NCI-H2196 treated with DMSO at 0.1 percent for 48 hours (cell line): ENCODE measurements around the gene MTHFD1.

Experiments used
- DNase-seq: peaks from one replicate; lab custom pipeline; 2025; ENCODE audit not compliant: unreplicated experiment; lab: John Stamatoyannopoulos, UW

MTHFD1 gene

GRCh38 chr14:64405295-64405694 is 17.1 kb downstream of the MTHFD1 start:
- DNase-seq = no peak

GRCh38 chr14:64407329-64407728 is 19.2 kb downstream of the MTHFD1 start:
- DNase-seq = no peak

GRCh38 chr14:64409126-64409920 is 21.2 kb downstream of the MTHFD1 start:
- no peak for DNase-seq

- no peak for DNase-seq
Measured at GRCh38 chr14:64410084-64410774, 22.1 kb downstream of the MTHFD1 start.

GRCh38 chr14:64411001-64411400 is 22.8 kb downstream of the MTHFD1 start:
- DNase-seq = no peak

GRCh38 chr14:64412237-64412636 is 24.1 kb downstream of the MTHFD1 start:
- no peak for DNase-seq

GRCh38 chr14:64416348-64416932 is 28.3 kb downstream of the MTHFD1 start:
- no peak for DNase-seq

- no peak for DNase-seq
Measured at GRCh38 chr14:64417055-64417770, 29.1 kb downstream of the MTHFD1 start.

- DNase-seq = no peak
Measured at GRCh38 chr14:64417771-64418125, 29.6 kb downstream of the MTHFD1 start.

- no peak for DNase-seq
Measured at GRCh38 chr14:64419003-64419402, 30.9 kb downstream of the MTHFD1 start.

GRCh38 chr14:64421166-64421565 is 33.0 kb downstream of the MTHFD1 start:
- DNase-seq = no peak

- no peak for DNase-seq
Measured at GRCh38 chr14:64422005-64422404, 33.9 kb downstream of the MTHFD1 start.

GRCh38 chr14:64422756-64423155 is 34.6 kb downstream of the MTHFD1 start:
- no peak for DNase-seq

GRCh38 chr14:64423987-64424386 is 35.8 kb downstream of the MTHFD1 start:
- no peak for DNase-seq

GRCh38 chr14:64434528-64434927 is 46.4 kb downstream of the MTHFD1 start:
- DNase-seq = no peak

- DNase-seq = no peak
Measured at GRCh38 chr14:64438181-64438841, 50.2 kb downstream of the MTHFD1 start.

- no peak for DNase-seq
Measured at GRCh38 chr14:64439141-64439540, 51.0 kb downstream of the MTHFD1 start.

- DNase-seq = no peak
Measured at GRCh38 chr14:64440494-64440893, 52.3 kb downstream of the MTHFD1 start.

GRCh38 chr14:64442300-64442988 is 54.3 kb downstream of the MTHFD1 start:
- DNase-seq = no peak

GRCh38 chr14:64444140-64444539 is 56.0 kb downstream of the MTHFD1 start:
- no peak for DNase-seq
